ENCODE results near the gene BRMS1L. TPM values are rescaled to one million over a fixed set of nuclear protein-coding genes. Genes with fewer than 3 reads are reported as not detected.

Gene BRMS1L
- total and polyA plus RNA-seq, 3 donors from 2014 or later, result 7.6 to 11.8 (median 8.4) TPM

DNA sequence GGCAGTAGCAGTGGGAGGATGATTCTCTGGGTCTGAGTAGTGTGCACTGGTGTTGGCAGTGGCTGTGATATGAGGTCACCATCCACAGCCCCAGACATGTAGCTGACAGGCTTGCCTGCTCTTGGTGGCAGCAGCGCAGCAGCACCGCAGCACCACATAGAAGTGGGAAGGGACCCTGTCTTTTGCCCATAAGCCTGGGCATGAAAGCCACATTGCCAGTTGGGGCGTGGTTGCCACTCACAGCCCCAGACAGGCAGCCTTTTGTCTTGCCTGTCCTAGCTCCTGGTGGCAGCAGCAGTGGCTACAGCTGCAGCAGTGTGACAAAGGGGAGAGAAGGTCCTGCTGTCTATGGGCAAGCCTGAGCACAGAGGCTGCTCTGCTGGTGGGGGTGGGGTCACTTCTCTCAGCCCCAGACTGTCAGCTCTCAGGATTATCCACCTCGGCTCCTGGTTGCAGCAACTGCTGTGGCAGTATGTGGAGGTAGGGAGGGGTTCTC lies 71.5 kb downstream of the BRMS1L start:
- no peaks in the 10 kb centered on the region for H3K27me3 ChIP-seq
- TF ChIP-seq POLR2A (IDR thresholded peaks at IDR 0.05), result no peak
- no peaks in the 10 kb centered on the region for H3K36me3 ChIP-seq (ENCODE audit: low read depth, missing control alignments)
- WGBS, 2 donors, result 69 to 86% methylated on average over 4 of the region's 4 CpGs
- no peak overlapping the region for H3K4me3 ChIP-seq
- H3K9me3 ChIP-seq, result no peaks in the 10 kb centered on the region
- intact Hi-C loops (cut with DNase I; ENCODE audit: low total_unique reads), result no loop called here
- DNase-seq, result no peak
- no peak overlapping the region for H3K27ac ChIP-seq
- no peaks in the 10 kb centered on the region for H3K4me1 ChIP-seq

DNA sequence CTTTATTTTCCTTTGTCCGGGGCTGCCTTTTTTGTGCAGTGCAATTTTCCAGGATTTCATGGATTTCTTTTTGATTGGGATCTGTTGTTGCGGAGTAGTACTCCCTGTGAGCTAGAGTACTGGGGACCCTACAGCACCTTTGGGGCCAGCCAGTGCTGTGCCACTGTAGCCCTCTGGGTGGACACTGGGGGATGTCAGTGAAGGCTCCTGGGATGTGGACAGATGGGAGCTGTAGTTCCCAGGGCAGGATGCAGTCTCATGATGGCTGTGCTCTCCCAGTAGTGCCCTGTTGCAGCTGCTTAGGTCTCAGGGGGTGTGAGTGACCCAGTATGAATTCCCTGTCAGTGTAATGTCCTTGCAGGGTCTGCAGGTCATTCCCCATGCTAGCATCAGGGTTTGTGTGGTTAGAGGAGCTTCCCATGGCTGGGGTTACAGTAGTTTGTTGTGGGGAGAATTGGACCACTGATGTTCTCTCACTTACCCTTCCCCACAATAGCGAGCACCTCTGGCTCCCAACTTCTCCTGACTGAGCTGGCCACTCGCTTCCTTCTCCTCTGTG lies 72.2 kb downstream of the BRMS1L start:
- no peaks in the 10 kb centered on the region for H3K36me3 ChIP-seq (ENCODE audit: low read depth, missing control alignments)
- no peak overlapping the region for H3K27ac ChIP-seq
- H3K9me3 ChIP-seq, result no peaks in the 10 kb centered on the region
- TF ChIP-seq, protein P1, sequence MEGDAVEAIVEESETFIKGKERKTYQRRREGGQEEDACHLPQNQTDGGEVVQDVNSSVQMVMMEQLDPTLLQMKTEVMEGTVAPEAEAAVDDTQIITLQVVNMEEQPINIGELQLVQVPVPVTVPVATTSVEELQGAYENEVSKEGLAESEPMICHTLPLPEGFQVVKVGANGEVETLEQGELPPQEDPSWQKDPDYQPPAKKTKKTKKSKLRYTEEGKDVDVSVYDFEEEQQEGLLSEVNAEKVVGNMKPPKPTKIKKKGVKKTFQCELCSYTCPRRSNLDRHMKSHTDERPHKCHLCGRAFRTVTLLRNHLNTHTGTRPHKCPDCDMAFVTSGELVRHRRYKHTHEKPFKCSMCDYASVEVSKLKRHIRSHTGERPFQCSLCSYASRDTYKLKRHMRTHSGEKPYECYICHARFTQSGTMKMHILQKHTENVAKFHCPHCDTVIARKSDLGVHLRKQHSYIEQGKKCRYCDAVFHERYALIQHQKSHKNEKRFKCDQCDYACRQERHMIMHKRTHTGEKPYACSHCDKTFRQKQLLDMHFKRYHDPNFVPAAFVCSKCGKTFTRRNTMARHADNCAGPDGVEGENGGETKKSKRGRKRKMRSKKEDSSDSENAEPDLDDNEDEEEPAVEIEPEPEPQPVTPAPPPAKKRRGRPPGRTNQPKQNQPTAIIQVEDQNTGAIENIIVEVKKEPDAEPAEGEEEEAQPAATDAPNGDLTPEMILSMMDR (IDR thresholded peaks at IDR 0.05), result no peak
- TF ChIP-seq POLR2A (IDR thresholded peaks at IDR 0.05), result no peak
- no peak overlapping the region for H3K4me3 ChIP-seq
- DNase-seq, result no peak
- intact Hi-C loops (cut with DNase I; ENCODE audit: low total_unique reads), result no loop called here
- no peaks in the 10 kb centered on the region for H3K4me1 ChIP-seq
- 81 to 88% methylated on average over 4 of the region's 4 CpGs for WGBS, 2 donors
- no peaks in the 10 kb centered on the region for H3K27me3 ChIP-seq

DNA sequence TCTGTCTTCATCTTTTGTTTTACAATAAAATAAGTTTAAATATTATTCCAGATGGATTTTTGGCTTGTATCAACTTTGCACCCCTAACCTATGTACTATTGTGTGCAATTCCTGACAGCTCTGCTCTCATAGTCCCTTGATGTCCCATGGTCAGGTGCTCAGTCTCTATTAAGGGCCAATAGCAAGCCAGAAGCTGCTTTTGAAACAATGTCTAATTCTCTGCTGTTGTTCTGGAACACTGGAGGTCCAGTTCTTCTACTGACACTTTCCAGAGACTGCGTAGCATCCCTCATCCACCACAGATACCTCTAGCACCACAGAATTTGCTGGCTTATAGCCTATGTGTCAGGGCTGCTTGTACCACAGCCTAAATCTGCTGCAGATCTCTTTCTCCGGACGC lies 74.6 kb downstream of the BRMS1L start:
- no peaks in the 10 kb centered on the region for H3K36me3 ChIP-seq (ENCODE audit: low read depth, missing control alignments)
- H3K9me3 ChIP-seq, result no peaks in the 10 kb centered on the region
- no peak for DNase-seq
- 93% methylated on average over 3 of the region's 3 CpGs for WGBS, 2 donors
- no peak for TF ChIP-seq POLR2A (IDR thresholded peaks at IDR 0.05)
- TF ChIP-seq, protein P1 (IDR thresholded peaks at IDR 0.05), result no peak
- no peaks in the 10 kb centered on the region for H3K27me3 ChIP-seq
- no peaks in the 10 kb centered on the region for H3K4me1 ChIP-seq
- H3K27ac ChIP-seq, result no peak overlapping the region
- no peak overlapping the region for H3K4me3 ChIP-seq
- intact Hi-C loops (cut with DNase I; ENCODE audit: low total_unique reads), result no loop called here

DNA sequence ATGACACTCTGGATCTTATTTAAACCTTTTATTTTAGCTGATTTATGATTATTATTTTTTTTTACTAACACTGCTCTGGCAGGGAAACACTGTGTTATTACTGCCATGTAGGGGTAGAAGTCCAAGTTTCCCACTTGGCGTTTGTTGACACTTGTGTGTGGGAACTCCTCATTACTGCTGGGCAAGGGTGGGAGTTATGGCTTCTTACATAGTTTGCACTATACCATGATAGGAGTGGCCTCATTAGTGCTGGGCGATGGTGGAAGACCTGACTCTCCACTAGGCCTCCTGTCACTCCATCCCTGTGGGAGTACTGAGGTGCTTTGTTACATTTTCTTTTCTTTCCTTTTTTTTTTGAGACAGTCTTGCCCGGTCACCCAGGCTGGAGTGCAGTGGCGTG lies 83.5 kb downstream of the BRMS1L start:
- intact Hi-C loops (cut with DNase I; ENCODE audit: low total_unique reads), result no loop called here
- DNase-seq, result no peak
- WGBS, 2 donors, result 52 to 55% methylated on average over 4 of the region's 4 CpGs

DNA sequence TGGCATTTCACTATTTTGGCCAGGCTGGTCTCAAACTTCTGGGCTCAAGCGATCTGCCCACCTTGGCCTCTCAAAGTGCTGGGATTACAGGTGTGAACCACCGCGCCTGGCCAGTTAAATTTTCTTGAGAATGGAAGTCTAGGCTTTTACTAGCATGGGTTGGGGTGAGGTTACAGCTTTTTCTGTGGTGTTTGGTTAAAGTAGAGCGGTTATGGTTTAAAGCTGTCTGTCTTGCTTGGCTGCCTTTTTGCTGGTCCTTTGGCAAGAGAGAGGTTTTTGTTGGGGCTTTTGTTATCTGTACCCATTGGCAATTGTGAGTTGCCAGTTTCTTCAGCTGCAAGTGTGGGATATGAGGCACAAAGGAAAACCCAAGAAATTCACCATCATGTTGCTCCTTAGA lies 84.1 kb downstream of the BRMS1L start:
- Histone ChIP-seq H3K4me3 (no peak overlapping the region), H3K27me3 (no peaks in the 10 kb centered on the region), H3K9me3 (no peaks in the 10 kb centered on the region), H3K27ac (no peak overlapping the region), H3K4me1 (no peaks in the 10 kb centered on the region), H3K36me3 (ENCODE audit: low read depth, missing control alignments) (no peaks in the 10 kb centered on the region)
- intact Hi-C loops (cut with DNase I; ENCODE audit: low total_unique reads), result no loop called here
- no peak for DNase-seq
- 94 to 97% methylated on average over 4 of the region's 4 CpGs for WGBS, 2 donors
- TF ChIP-seq, protein P1 (IDR thresholded peaks at IDR 0.05), result no peak
- no peak for TF ChIP-seq POLR2A (IDR thresholded peaks at IDR 0.05)

More for the DNA sequence above, 83.5 kb downstream of the BRMS1L start:
- Histone ChIP-seq H3K27ac (no peak overlapping the region), H3K9me3 (no peaks in the 10 kb centered on the region), H3K4me3 (no peak overlapping the region), H3K27me3 (no peaks in the 10 kb centered on the region), H3K4me1 (no peaks in the 10 kb centered on the region), H3K36me3 (ENCODE audit: low read depth, missing control alignments) (no peaks in the 10 kb centered on the region)
- no peak for TF ChIP-seq POLR2A (IDR thresholded peaks at IDR 0.05)
- TF ChIP-seq, protein P1 (IDR thresholded peaks at IDR 0.05), result no peak

Data from testis (tissue), 3 donors.